ENCODE results near the gene ZNF614.
"Not testable (repeated sequence)": the region's sequence is repeated elsewhere in the genome, so short reads cannot be mapped to it uniquely, and the experiment has no call there.

GRCh38 chr19:52051736-52052135 is 23.6 kb upstream of the ZNF614 start:
- TF ChIP-seq EZH2 (IDR thresholded peaks at IDR 0.05; ENCODE audit: low read length); CTCF (optimal IDR thresholded peaks at IDR 0.05 in 1 of 3, IDR thresholded peaks at IDR 0.05 in 1 of 3, conservative IDR thresholded peaks at IDR 0.05 in 1 of 3; ENCODE audit: extremely low read depth in 1 of 3, insufficient read depth in 2 of 3, low read length in 3 of 3): not testable (repeated sequence)

Measured in keratinocyte (primary cell).